ENCODE data around the gene DNAH3. TPM values are rescaled to one million over a fixed set of nuclear protein-coding genes. Genes with fewer than 3 reads are reported as not detected.
A peak's percentile ranks its signal among the peaks of the same experiment; 100 is the strongest.

The DNAH3 gene
- total and polyA plus RNA-seq, 2 of the 13 experiments (the other 11 are each of a cell fraction or from before 2014, with no cell fraction given): 0.07 to 0.08 TPM

GRCh38 chr16:21156767-21157467, 6.3 kb upstream of the DNAH3 start (continued):
- TF ChIP-seq ZNF20 (CRISPR knock-in tag; IDR thresholded peaks at IDR 0.05) (no peak), ZNF615 (CRISPR knock-in tag; IDR thresholded peaks at IDR 0.05; ENCODE audit: borderline replicate concordance) (no peak), KLF11 (CRISPR knock-in tag; IDR thresholded peaks at IDR 0.05) (no peak), BRCA1 (CRISPR knock-in tag; IDR thresholded peaks at IDR 0.05) (no peak), TCF7L2 (IDR thresholded peaks at IDR 0.05; ENCODE audit: low read depth, low read length) (no peak), ZBTB8A (CRISPR knock-in tag; IDR thresholded peaks at IDR 0.05; ENCODE audit: borderline replicate concordance, low read depth) (no peak), ZNF30 (CRISPR knock-in tag; IDR thresholded peaks at IDR 0.05) (no peak), IKZF1 (IDR thresholded peaks at IDR 0.05) (no peak), ZNF547 (CRISPR knock-in tag; IDR thresholded peaks at IDR 0.05) (no peak), ZNF709 (CRISPR knock-in tag; IDR thresholded peaks at IDR 0.05) (no peak), CAMTA2 (CRISPR knock-in tag; IDR thresholded peaks at IDR 0.05; ENCODE audit: borderline replicate concordance) (no peak), ATF2 (CRISPR knock-in tag; IDR thresholded peaks at IDR 0.05) (no peak), HCFC1 (IDR thresholded peaks at IDR 0.05; ENCODE audit: low read depth, low read length) (no peak), ARHGAP35 (CRISPR knock-in tag; IDR thresholded peaks at IDR 0.05; ENCODE audit: borderline replicate concordance) (0 out of 2 replicates have a peak, but pooled peaks have one; percentile 28), KMT2B (CRISPR knock-in tag; IDR thresholded peaks at IDR 0.05) (no peak), ZNF891 (CRISPR knock-in tag; IDR thresholded peaks at IDR 0.05) (no peak), ZNF841 (CRISPR knock-in tag; IDR thresholded peaks at IDR 0.05; ENCODE audit: borderline replicate concordance) (no peak), AGO1 (IDR thresholded peaks at IDR 0.05; ENCODE audit: low read depth, low read length, poor library complexity, severe bottlenecking) (no peak), SP4 (CRISPR knock-in tag; IDR thresholded peaks at IDR 0.05) (0 out of 2 replicates have a peak, but pooled peaks have one; percentile 26), NAIF1 (CRISPR knock-in tag; IDR thresholded peaks at IDR 0.05; ENCODE audit: borderline replicate concordance) (no peak), SSRP1 (CRISPR knock-in tag; IDR thresholded peaks at IDR 0.05) (no peak), ZNF776 (CRISPR knock-in tag; IDR thresholded peaks at IDR 0.05) (no peak), ATRX (CRISPR knock-in tag; IDR thresholded peaks at IDR 0.05; ENCODE audit: borderline replicate concordance) (no peak), SCMH1 (CRISPR knock-in tag; IDR thresholded peaks at IDR 0.05; ENCODE audit: borderline replicate concordance) (no peak), ELK4 (CRISPR knock-in tag; IDR thresholded peaks at IDR 0.05; ENCODE audit: borderline replicate concordance) (no peak), ADNP (CRISPR knock-in tag; IDR thresholded peaks at IDR 0.05) (no peak), HNRNPLL (IDR thresholded peaks at IDR 0.05; ENCODE audit: low read depth, low read length, poor library complexity, severe bottlenecking) (no peak)
- TF ChIP-seq, protein P1, sequence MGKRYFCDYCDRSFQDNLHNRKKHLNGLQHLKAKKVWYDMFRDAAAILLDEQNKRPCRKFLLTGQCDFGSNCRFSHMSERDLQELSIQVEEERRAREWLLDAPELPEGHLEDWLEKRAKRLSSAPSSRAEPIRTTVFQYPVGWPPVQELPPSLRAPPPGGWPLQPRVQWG (CRISPR knock-in tag; IDR thresholded peaks at IDR 0.05; ENCODE audit: borderline replicate concordance, low read depth): no peak
- TF ChIP-seq, protein P2, sequence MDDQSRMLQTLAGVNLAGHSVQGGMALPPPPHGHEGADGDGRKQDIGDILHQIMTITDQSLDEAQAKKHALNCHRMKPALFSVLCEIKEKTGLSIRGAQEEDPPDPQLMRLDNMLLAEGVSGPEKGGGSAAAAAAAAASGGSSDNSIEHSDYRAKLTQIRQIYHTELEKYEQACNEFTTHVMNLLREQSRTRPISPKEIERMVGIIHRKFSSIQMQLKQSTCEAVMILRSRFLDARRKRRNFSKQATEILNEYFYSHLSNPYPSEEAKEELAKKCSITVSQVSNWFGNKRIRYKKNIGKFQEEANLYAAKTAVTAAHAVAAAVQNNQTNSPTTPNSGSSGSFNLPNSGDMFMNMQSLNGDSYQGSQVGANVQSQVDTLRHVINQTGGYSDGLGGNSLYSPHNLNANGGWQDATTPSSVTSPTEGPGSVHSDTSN (CRISPR knock-in tag; IDR thresholded peaks at IDR 0.05; ENCODE audit: borderline replicate concordance): no peak

Data from HepG2 (cell line).